ENCODE results near the gene TSHZ2. TPM values are rescaled to one million over a fixed set of nuclear protein-coding genes. Genes with fewer than 3 reads are reported as not detected.

The TSHZ2 gene
- total RNA-seq, 4 donors from 2014 or later: 10.3 to 15.0 (median 12.9) TPM

DNA sequence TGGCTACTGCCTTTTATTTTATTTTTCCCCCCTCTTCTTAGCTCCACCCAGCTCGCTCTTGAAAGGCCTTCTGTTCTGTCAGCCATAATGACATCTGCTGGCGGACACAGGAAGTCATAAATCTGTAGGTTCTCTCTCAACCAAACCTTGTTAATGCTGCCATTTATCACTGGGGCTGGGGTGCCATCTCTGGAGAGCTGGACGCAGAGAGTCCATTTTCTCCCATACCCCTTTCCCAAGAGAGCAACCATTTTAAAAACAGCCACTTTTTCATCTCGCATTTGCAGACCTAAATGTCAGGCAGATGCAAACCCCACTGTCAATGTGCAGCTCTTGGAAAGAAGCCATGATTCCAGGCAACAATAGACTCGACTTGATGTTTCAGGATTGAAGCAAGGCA, 13.0 kb upstream of the TSHZ2 start:
- Histone ChIP-seq H3K36me3 (no peaks in the 10 kb centered on the region), H3K4me3 (no peak overlapping the region), H3K27ac (replicated peaks in 1 of 4) (no peak overlapping the region), H3K27me3 (no peaks in the 10 kb centered on the region), H3K4me1 (no peaks in the 10 kb centered on the region), H3K9me3 (no peaks in the 10 kb centered on the region)
- TF ChIP-seq POLR2A (IDR thresholded peaks at IDR 0.05; ENCODE audit: low read depth) (no peak), POLR2AphosphoS5 (IDR thresholded peaks at IDR 0.05) (no peak), EP300 (IDR thresholded peaks at IDR 0.05) (no peak)
- TF ChIP-seq, protein P1, sequence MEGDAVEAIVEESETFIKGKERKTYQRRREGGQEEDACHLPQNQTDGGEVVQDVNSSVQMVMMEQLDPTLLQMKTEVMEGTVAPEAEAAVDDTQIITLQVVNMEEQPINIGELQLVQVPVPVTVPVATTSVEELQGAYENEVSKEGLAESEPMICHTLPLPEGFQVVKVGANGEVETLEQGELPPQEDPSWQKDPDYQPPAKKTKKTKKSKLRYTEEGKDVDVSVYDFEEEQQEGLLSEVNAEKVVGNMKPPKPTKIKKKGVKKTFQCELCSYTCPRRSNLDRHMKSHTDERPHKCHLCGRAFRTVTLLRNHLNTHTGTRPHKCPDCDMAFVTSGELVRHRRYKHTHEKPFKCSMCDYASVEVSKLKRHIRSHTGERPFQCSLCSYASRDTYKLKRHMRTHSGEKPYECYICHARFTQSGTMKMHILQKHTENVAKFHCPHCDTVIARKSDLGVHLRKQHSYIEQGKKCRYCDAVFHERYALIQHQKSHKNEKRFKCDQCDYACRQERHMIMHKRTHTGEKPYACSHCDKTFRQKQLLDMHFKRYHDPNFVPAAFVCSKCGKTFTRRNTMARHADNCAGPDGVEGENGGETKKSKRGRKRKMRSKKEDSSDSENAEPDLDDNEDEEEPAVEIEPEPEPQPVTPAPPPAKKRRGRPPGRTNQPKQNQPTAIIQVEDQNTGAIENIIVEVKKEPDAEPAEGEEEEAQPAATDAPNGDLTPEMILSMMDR (IDR thresholded peaks at IDR 0.05): no peak
- no peak for DNase-seq (ENCODE audit: extremely low spot score)
- WGBS: 58% methylated on average over 5 of the region's 5 CpGs
- intact Hi-C loops (cut with DNase I): no loop called here

DNA sequence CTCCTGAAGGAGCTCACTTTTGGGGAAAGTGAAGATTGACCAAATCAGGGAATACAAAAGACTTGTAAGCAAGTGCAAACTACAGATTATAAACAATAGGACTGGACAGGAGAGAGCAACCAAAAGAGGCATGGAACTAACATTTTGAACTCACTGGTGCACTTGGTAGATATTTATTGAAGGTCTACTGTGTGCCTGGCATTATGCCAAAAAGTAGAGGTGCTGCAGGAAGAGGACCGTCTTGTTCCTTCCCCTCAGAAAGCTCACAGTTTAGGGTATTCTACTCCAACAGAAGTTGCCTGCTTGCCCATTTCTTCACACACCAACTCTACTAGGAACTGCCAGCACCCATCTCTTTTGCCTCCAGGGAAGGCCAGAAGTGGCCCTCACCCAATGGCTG, 10.0 kb upstream of the TSHZ2 start:
- no peak overlapping the region for H3K4me3 ChIP-seq
- H3K27ac ChIP-seq (replicated peaks in 1 of 4): no peak overlapping the region
- 89% methylated on average over 1 of the region's 1 CpG for WGBS
- no peak for DNase-seq (ENCODE audit: extremely low spot score)
- intact Hi-C loops (cut with DNase I): no loop called here
- no peaks in the 10 kb centered on the region for H3K27me3 ChIP-seq
- H3K4me1 ChIP-seq: no peaks in the 10 kb centered on the region
- no peaks in the 10 kb centered on the region for H3K36me3 ChIP-seq
- H3K9me3 ChIP-seq: no peaks in the 10 kb centered on the region
- TF ChIP-seq, protein P1 (IDR thresholded peaks at IDR 0.05): no peak
- no peak for TF ChIP-seq POLR2AphosphoS5 (IDR thresholded peaks at IDR 0.05)
- TF ChIP-seq POLR2A (IDR thresholded peaks at IDR 0.05; ENCODE audit: low read depth): no peak
- TF ChIP-seq EP300 (IDR thresholded peaks at IDR 0.05): no peak

DNA sequence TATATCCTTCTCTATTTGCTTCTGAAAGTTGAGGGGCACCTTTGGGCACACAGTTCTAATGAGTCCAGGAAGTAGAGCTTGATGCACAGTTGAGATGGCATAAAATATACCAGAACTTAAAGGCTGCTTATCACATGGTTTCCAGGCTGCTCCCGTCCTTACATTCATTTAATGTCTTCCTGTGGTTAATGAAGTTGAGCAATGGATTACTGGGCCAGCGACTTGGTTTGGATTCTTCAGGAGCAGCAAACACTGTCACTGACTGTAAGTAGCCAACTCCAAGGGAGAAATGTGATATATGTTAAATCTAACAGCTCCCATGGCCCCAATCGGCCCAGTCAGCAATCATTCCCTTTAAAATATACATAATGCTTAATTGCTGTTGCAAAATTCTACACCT, 9.0 kb upstream of the TSHZ2 start:
- no peaks in the 10 kb centered on the region for H3K9me3 ChIP-seq
- no peak overlapping the region for H3K27ac ChIP-seq (replicated peaks in 1 of 4)
- TF ChIP-seq POLR2AphosphoS5 (IDR thresholded peaks at IDR 0.05): no peak
- TF ChIP-seq, protein P1 (IDR thresholded peaks at IDR 0.05): no peak
- TF ChIP-seq EP300 (IDR thresholded peaks at IDR 0.05): no peak
- TF ChIP-seq POLR2A (IDR thresholded peaks at IDR 0.05; ENCODE audit: low read depth): no peak
- H3K4me3 ChIP-seq: no peak overlapping the region
- WGBS: 87% methylated on average over 3 of the region's 3 CpGs
- H3K36me3 ChIP-seq: no peaks in the 10 kb centered on the region
- H3K27me3 ChIP-seq: no peaks in the 10 kb centered on the region
- no peaks in the 10 kb centered on the region for H3K4me1 ChIP-seq
- intact Hi-C loops (cut with DNase I): no loop called here
- DNase-seq (ENCODE audit: extremely low spot score): no peak

DNA sequence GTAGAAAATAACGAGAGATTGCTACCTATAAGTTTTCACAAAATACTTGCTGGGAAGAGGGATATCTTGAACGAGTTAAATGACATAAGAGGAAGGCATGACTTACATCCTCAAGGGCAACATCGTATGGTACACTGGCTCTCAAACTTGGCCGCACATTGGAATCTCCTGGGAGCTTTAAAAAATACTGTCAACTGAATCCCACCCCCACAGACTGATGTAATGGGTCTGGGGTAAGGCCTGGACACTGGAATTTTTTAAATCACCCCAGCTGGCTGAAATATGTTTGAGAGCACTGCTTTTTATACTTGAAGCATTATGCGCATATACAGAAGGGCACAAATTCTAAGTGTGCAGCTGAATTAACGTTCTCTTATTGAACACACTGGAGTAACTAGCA, 8.0 kb upstream of the TSHZ2 start:
- TF ChIP-seq EP300 (IDR thresholded peaks at IDR 0.05) (no peak), POLR2AphosphoS5 (IDR thresholded peaks at IDR 0.05) (no peak), POLR2A (IDR thresholded peaks at IDR 0.05; ENCODE audit: low read depth) (no peak)
- TF ChIP-seq, protein P1 (IDR thresholded peaks at IDR 0.05): no peak
- peaks cover 0 to 5% (median 0%) of the 10 kb centered on the region in 4 donors for H3K27me3 ChIP-seq
- DNase-seq (ENCODE audit: extremely low spot score): no peak
- no peaks in the 10 kb centered on the region for H3K9me3 ChIP-seq
- WGBS: 44% methylated on average over 6 of the region's 6 CpGs
- H3K36me3 ChIP-seq: no peaks in the 10 kb centered on the region
- no peak overlapping the region for H3K27ac ChIP-seq (replicated peaks in 1 of 4)
- no peaks in the 10 kb centered on the region for H3K4me1 ChIP-seq
- H3K4me3 ChIP-seq: no peak overlapping the region
- intact Hi-C loops (cut with DNase I): no loop called here

DNA sequence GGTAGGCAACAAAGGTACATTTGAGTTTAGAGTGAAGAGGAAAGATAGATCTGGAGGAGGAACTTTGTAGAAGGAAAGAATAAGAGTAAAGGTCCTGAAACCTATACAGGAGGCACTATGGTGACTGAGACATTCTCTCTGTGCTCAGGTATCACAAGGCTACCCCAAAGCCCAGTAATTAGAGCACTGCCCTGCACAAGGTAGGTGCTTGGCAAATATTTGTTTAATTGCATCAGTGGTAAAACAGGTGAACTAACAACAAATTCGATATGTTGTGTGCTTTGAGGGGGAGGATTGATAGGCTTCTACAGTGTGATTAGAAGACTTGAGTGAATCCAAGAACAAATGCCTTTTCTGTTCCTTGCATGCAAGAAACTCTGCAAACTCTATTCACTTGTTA, 6.8 kb upstream of the TSHZ2 start:
- DNase-seq (ENCODE audit: extremely low spot score): no peak
- H3K27me3 ChIP-seq: peaks cover 0 to 13% (median 0%) of the 10 kb centered on the region in 4 donors
- H3K4me3 ChIP-seq: no peak overlapping the region
- no peak overlapping the region for H3K27ac ChIP-seq (replicated peaks in 1 of 4)
- intact Hi-C loops (cut with DNase I): no loop called here
- no peaks in the 10 kb centered on the region for H3K9me3 ChIP-seq
- H3K4me1 ChIP-seq: no peaks in the 10 kb centered on the region
- WGBS: 88% methylated on average over 1 of the region's 1 CpG
- no peaks in the 10 kb centered on the region for H3K36me3 ChIP-seq
- TF ChIP-seq POLR2AphosphoS5 (IDR thresholded peaks at IDR 0.05) (no peak), POLR2A (IDR thresholded peaks at IDR 0.05; ENCODE audit: low read depth) (no peak), EP300 (IDR thresholded peaks at IDR 0.05) (no peak)
- TF ChIP-seq, protein P1 (IDR thresholded peaks at IDR 0.05): no peak

All from esophagus muscularis mucosa (tissue), 4 donors.